PC-3 (cell line): ENCODE data around the gene CEP89. TPM values are rescaled to one million over a fixed set of nuclear protein-coding genes. Genes with fewer than 3 reads are reported as not detected.
A peak's percentile ranks its signal among the peaks of the same experiment; 100 is the strongest.

Experiments used
- ATAC-seq: fragments of 200-7000 bp; cut with Tn5 transposase; 2 replicates; pipeline ENCODE4 v1.9.1; 2020; ENCODE audit warnings: mild to moderate bottlenecking, moderate library complexity
- BruUV-seq: library from RNA; stranded (reverse); fragments of 400-500 nt; replicated peaks from 2 replicates; lab custom pipeline; 2021; lab: Mats Ljungman, UMichigan
- CTCF ChIA-PET: fragments of 300-600 bp; sonication (Branson Sonifier 250); formaldehyde crosslinking; loops from one replicate; lab custom pipeline; 2022; ENCODE audit warnings: antibody characterized with exemption; lab: Charles Lee
- POLR2A ChIA-PET: fragments of 300-600 bp; sonication (Branson Sonifier 250); formaldehyde crosslinking; loops from one replicate; lab custom pipeline; 2022; ENCODE audit warnings: antibody characterized with exemption; ENCODE audit not compliant: unreplicated experiment; lab: Charles Lee
- DNase-seq: peaks from one replicate; pipeline ENCODE4 v3.0.0-alpha.2; 2015
- H2AFZ ChIP-seq: fragments of 300-600 bp; sonication (generic); 2 replicates; pipeline ENCODE4 v1.6.0; 2016; ENCODE audit warnings: antibody characterized with exemption, low read length
- H3F3A ChIP-seq: fragments of 300-600 bp; sonication (generic); one replicate; pipeline ENCODE4 v1.6.0; 2017; ENCODE audit warnings: antibody characterized with exemption, low read length, control low read depth, mild to moderate bottlenecking; ENCODE audit not compliant: unreplicated experiment
- H3K27ac ChIP-seq: fragments of 300-600 bp; sonication (generic); 2 replicates; pipeline ENCODE4 v1.5.1; 2016; ENCODE audit warnings: mild to moderate bottlenecking, low read length
- H3K27me3 ChIP-seq: fragments of 300-600 bp; sonication (generic); 2 replicates; pipeline ENCODE4 v1.6.1; 2016; ENCODE audit warnings: low read length, mixed read lengths
- H3K36me3 ChIP-seq: fragments of 300-600 bp; sonication (generic); 2 replicates; pipeline ENCODE4 v1.6.1; 2016; ENCODE audit warnings: low read depth, mixed run types, low read length, mixed read lengths
- H3K4me1 ChIP-seq: fragments of 300-600 bp; sonication (generic); 2 replicates; pipeline ENCODE4 v1.5.1; 2016; ENCODE audit warnings: low read length; ENCODE audit not compliant: insufficient read depth
- H3K4me2 ChIP-seq: fragments of 300-600 bp; sonication (generic); 2 replicates; pipeline ENCODE4 v1.6.0; 2016; ENCODE audit warnings: low read length
- H3K4me3 ChIP-seq: fragments of 300-600 bp; sonication (generic); 2 replicates; pipeline ENCODE4 v1.5.1; 2016; ENCODE audit warnings: mild to moderate bottlenecking, low read length, mixed read lengths
- H3K79me2 ChIP-seq: fragments of 300-600 bp; sonication (generic); 2 replicates; pipeline ENCODE4 v1.6.1; 2017; ENCODE audit warnings: low read length, mixed read lengths
- H3K9ac ChIP-seq: fragments of 300-600 bp; sonication (generic); 2 replicates; pipeline ENCODE4 v1.6.0; 2016; ENCODE audit warnings: mild to moderate bottlenecking, low read length
- H3K9me2 ChIP-seq: fragments of 300-600 bp; sonication (generic); replicated peaks from 2 replicates; pipeline ENCODE4 v1.6.1; 2016; ENCODE audit warnings: mixed run types, low read length, mixed read lengths
- H3K9me3 ChIP-seq: fragments of 300-600 bp; sonication (generic); 2 replicates; pipeline ENCODE4 v1.6.1; 2016; ENCODE audit warnings: low read length, mixed read lengths
- H4K20me1 ChIP-seq: fragments of 300-600 bp; sonication (generic); 2 replicates; pipeline ENCODE4 v1.6.1; 2016; ENCODE audit warnings: low read length, mixed read lengths
- EZH2 ChIP-seq: fragments of 300-600 bp; sonication (generic); IDR thresholded peaks from one replicate; pipeline ENCODE4 v1.6.1; 2017; ENCODE audit warnings: antibody characterized with exemption, mild to moderate bottlenecking, low read length; ENCODE audit not compliant: unreplicated experiment
- EZH2phosphoT487 ChIP-seq: fragments of 300-600 bp; sonication (generic); IDR thresholded peaks from 2 replicates; pipeline ENCODE4 v1.6.1; 2018; ENCODE audit warnings: mild to moderate bottlenecking, antibody characterized with exemption, low read length, borderline replicate concordance
- intact Hi-C: fragments of 100-400 bp; cut with micrococcal nuclease; formaldehyde crosslinking; loops from 2 replicates; pipeline ENCODE4 v1.9.0; 2023
- total RNA-seq: library from RNA; depleted of rRNA; stranded (reverse); fragments of >200 nt; gene quantifications from 2 replicates; pipeline ENCODE4 v1.2.3, GENCODE V29; 2014
- TF ChIP-seq, protein P1 (sequence below): fragments of 300-600 bp; sonication (generic); conservative IDR thresholded peaks from 2 replicates; pipeline ENCODE4 v1.5.1; 2017; ENCODE audit warnings: antibody characterized with exemption, low read depth, mild to moderate bottlenecking, low read length

The CEP89 gene
- total RNA-seq, 1 experiment from 2014 or later: 9.1 TPM

DNA sequence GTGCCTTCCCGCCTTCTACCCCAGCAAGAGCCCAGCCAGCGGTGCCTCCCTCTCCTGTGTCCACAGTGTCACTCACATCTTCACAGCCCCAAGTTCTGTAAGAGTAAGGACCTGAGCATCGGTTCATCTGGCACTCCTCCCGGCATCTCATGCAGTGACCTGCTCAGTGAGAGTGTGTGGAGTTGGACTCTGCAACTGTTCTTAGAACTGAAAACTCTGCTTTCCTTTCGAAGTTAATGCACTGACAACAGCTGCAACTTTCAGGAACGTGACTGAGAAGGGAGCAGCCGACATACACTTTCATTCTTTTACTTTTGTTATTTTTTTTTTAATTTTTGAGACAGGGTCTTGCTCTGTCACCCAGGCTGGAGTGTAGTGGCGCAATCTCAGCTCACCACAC is 41.2 kb downstream of the CEP89 start:
- POLR2A ChIA-PET: no interaction called here
- peaks cover 17% of the 10 kb centered on the region for H3K4me1 ChIP-seq
- TF ChIP-seq, protein P1, sequence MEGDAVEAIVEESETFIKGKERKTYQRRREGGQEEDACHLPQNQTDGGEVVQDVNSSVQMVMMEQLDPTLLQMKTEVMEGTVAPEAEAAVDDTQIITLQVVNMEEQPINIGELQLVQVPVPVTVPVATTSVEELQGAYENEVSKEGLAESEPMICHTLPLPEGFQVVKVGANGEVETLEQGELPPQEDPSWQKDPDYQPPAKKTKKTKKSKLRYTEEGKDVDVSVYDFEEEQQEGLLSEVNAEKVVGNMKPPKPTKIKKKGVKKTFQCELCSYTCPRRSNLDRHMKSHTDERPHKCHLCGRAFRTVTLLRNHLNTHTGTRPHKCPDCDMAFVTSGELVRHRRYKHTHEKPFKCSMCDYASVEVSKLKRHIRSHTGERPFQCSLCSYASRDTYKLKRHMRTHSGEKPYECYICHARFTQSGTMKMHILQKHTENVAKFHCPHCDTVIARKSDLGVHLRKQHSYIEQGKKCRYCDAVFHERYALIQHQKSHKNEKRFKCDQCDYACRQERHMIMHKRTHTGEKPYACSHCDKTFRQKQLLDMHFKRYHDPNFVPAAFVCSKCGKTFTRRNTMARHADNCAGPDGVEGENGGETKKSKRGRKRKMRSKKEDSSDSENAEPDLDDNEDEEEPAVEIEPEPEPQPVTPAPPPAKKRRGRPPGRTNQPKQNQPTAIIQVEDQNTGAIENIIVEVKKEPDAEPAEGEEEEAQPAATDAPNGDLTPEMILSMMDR: no peak
- TF ChIP-seq EZH2phosphoT487 (no peak), EZH2 (no peak)
- BruUV-seq: no TSS peak
- H3K27ac ChIP-seq: no peak overlapping the region
- no peaks in the 10 kb centered on the region for H3K9me2 ChIP-seq
- H2AFZ ChIP-seq: no peak overlapping the region
- no peaks in the 10 kb centered on the region for H4K20me1 ChIP-seq
- DNase-seq (no peak), ATAC-seq (no peak)
- no peak overlapping the region for H3K4me3 ChIP-seq
- H3K9me3 ChIP-seq: no peaks in the 10 kb centered on the region
- H3K4me2 ChIP-seq: no peak overlapping the region
- no peaks in the 10 kb centered on the region for H3K36me3 ChIP-seq
- no peaks in the 10 kb centered on the region for H3K27me3 ChIP-seq
- no peak overlapping the region for H3K9ac ChIP-seq
- no peaks in the 10 kb centered on the region for H3F3A ChIP-seq
- CTCF ChIA-PET: no interaction called here
- no peaks in the 10 kb centered on the region for H3K79me2 ChIP-seq
- intact Hi-C loops: no loop called here

- TF ChIP-seq, protein P1: no peak
- TF ChIP-seq EZH2phosphoT487 (no peak), EZH2 (no peak)
- H3K4me2 ChIP-seq: peak overlapping the region; percentile 42
- H3K36me3 ChIP-seq: no peaks in the 10 kb centered on the region
- no peak overlapping the region for H3K4me3 ChIP-seq
- no TSS peak for BruUV-seq
- H2AFZ ChIP-seq: no peak overlapping the region
- CTCF ChIA-PET: interaction anchor here (0.6 kb wide), 1 partner anchor 239 kb away, joined by 5 read pairs; no protein-coding TSS in a partner anchor
- H3K27me3 ChIP-seq: no peaks in the 10 kb centered on the region
- intact Hi-C loops: loop anchor here (1.0 to 5.0 kb wide), 2 partner anchors 52 to 237 kb away; partner anchors contain the start of gene NUDT19
- H3F3A ChIP-seq: no peaks in the 10 kb centered on the region
- POLR2A ChIA-PET: interaction anchor here (0.7 kb wide), 1 partner anchor 204 kb away, joined by 5 read pairs; no protein-coding TSS in a partner anchor
- ATAC-seq: peak; percentile 93
- peak overlapping the region; percentile 70 for H3K27ac ChIP-seq
- H3K4me1 ChIP-seq: peaks cover 17% of the 10 kb centered on the region
- DNase-seq: peak; percentile 80
- no peaks in the 10 kb centered on the region for H3K79me2 ChIP-seq
- H3K9me2 ChIP-seq: no peaks in the 10 kb centered on the region
- no peaks in the 10 kb centered on the region for H4K20me1 ChIP-seq
- no peak overlapping the region for H3K9ac ChIP-seq
- no peaks in the 10 kb centered on the region for H3K9me3 ChIP-seq
These were observed 43.0 kb downstream of the CEP89 start for GRCh38 chr19:32928806-32929205.

DNA sequence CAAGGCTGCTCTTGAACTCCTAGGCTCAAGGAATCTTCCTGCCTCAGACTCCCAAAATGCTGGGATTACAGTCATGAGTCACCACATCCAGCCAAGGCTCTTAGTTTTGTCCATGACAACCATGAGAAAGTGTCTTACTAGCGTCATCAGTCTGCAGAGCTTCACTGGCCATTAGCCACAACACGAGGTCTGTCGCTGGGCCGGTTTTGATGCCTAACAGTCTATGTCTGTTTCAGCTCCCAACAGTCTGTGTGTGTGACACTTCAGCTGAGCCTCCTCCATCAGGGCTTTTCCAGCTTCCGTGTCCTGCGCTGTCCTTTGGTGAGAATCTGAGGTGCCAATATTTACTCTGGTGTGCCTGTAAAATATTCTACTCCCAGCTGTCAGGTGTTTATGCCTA is 47.6 kb downstream of the CEP89 start:
- DNase-seq (peak; percentile 40), ATAC-seq (peak; percentile 18)
- H3K27ac ChIP-seq: peak overlapping the region; percentile 53
- no peak overlapping the region for H3K4me3 ChIP-seq
- H2AFZ ChIP-seq: no peak overlapping the region
- ChIA-PET CTCF (no interaction called here), POLR2A (no interaction called here)
- H3K4me2 ChIP-seq: no peak overlapping the region
- H3K9me3 ChIP-seq: no peaks in the 10 kb centered on the region
- H3F3A ChIP-seq: no peaks in the 10 kb centered on the region
- no peaks in the 10 kb centered on the region for H3K27me3 ChIP-seq
- no TSS peak for BruUV-seq
- no peaks in the 10 kb centered on the region for H4K20me1 ChIP-seq
- no peak overlapping the region for H3K9ac ChIP-seq
- TF ChIP-seq, protein P1: no peak
- no peak for TF ChIP-seq EZH2phosphoT487
- TF ChIP-seq EZH2: no peak
- H3K9me2 ChIP-seq: no peaks in the 10 kb centered on the region
- H3K4me1 ChIP-seq: peaks cover 12% of the 10 kb centered on the region
- no peaks in the 10 kb centered on the region for H3K36me3 ChIP-seq
- intact Hi-C loops: no loop called here
- no peaks in the 10 kb centered on the region for H3K79me2 ChIP-seq
